Stimulated activated CD4-positive, alpha-beta T cell treated with anti-CD3 and anti-CD28 coated beads, Interleukin-4, amount 100 ng/mL, for 48 hours (primary cell): ENCODE results near the gene PROSER3.
A peak's percentile ranks its signal among the peaks of the same experiment; 100 is the strongest.
"Not testable (repeated sequence)": the region's sequence is repeated elsewhere in the genome, so short reads cannot be mapped to it uniquely, and the experiment has no call there.

Source experiments
- DNase-seq, 2 donors: peaks; one replicate each; pipeline ENCODE4 v3.0.0-alpha.2; 2020; ENCODE audit warnings: low read depth in 2 of 2

Gene PROSER3

DNA sequence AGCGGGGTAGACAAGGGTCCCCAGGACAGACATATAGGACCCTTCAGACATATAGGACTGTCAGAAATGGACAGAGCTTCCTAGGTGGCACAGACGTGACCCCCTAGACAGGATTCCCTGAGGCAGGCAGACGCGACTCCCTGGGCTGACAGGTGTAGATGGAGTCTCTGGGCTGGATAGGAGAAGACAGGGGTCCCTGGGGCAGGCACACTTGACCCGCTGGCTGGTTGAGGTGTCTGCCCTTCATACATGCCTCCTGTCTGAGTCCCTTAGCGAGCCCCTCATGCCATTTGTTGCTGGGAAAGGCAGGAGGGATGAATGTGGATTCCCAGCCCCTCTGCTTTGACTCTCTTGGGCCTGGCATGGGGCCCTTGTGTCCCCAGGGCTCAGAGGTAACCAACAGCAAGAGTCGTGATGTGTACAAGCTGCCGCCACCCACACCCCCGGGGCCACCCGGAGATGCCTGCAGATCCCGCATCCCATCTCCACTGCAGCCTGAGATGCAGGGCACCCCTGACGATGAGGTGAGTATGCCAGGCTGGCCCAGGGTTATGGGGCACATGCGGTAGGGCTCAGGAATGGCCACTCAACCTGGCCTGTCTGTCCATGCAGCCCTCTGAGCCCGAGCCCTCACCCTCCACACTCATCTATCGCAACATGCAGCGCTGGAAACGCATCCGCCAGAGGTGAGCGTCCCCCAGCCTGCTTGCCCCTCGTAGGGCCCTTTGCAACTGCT is 4.2 kb upstream of the PROSER3 start:
- DNase-seq: no peak

- DNase-seq: no peak
These were observed 3.4 kb upstream of the PROSER3 start for GRCh38 chr19:35754370-35755130.

GRCh38 chr19:35755131-35755549 is 2.8 kb upstream of the PROSER3 start:
- DNase-seq: no peak

DNA sequence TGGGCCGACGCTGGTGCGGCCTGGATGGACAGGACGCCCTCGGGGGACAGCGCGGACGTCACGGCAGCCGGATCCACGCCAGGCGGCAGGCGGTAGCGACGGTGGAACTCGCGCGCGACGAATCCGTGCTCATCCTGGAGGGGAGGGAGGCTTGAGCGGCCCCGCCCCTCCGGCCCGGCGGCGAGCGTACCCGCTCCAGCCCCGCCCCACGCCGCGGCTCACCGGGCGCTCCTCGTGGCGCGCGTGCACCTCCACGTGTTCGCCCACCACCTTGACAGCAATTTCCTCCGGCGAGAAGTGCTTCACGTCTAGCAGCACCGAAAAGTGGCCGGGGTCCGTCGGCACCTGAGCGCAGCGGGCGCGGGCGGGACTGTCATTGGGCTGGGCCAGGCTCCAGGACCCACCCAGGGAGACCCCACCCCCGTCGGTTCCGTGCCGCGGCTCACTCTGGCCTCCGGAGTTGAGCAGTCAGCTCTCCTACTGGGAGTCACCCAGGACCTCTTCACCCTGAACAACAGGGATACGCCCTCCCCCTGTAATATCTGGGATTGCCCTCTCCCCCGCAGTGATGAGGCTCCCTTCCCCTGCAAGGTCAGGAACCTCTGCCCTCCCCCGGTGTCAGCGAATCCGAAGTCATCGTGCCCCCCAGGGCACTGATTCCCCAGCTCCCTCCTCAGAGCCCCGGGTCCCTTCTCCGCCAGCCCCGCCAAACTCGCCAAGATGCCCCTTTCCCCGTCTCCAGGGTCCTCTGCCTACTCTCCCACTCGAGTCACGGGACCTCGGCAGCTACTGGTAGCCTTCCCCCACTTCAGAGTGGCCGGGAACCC is 2.2 kb upstream of the PROSER3 start:
- DNase-seq: peak; percentile 40 to 43

DNA sequence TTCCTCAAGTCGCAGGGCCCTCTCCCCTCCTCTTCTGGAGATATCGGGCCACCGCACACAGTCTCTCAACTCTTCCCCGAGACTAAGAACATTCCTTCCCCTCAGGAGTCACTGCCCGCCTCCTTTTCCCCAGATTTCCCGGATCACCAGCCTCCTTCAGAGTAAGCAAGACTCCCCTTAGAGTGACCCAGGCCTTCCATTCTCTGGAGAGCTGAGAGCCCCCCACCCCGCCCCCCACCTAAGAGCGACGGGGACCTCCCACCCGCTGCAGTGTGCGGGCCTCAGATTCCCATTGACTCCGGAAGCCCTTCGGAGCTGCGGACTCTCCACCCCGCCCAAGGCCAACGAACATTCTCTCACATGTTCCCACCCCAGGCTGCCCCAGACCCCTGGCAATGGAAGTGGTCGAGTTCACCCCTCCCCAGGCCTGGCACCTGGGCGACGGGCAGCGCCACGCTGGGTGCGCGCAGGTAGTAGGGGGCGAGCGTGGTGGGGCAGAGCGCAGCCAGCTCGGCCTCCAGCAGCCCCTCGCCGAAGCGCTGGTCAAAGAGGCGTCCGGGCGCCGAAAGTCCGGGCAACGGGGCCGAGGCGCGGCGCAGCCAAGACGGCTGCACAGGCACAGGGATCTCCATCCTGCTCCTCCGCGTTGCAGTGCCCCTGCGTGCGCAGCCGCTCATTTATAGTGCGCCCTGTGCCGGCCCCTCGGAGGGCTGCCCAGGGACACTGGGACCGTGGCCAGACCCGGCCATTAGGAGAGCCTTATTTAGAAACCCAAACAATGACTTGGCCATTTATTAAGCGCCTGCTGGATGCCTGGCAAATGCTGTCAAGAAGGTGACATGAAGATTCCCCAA is 1.4 kb upstream of the PROSER3 start, which contains the start of gene HSPB6:
Gene HSPB6, minus strand, starts transcription at position 653 of the 854 bp plus-strand sequence. Its CDS starts 21 bp downstream, at position 632.
- no peak for DNase-seq

DNA sequence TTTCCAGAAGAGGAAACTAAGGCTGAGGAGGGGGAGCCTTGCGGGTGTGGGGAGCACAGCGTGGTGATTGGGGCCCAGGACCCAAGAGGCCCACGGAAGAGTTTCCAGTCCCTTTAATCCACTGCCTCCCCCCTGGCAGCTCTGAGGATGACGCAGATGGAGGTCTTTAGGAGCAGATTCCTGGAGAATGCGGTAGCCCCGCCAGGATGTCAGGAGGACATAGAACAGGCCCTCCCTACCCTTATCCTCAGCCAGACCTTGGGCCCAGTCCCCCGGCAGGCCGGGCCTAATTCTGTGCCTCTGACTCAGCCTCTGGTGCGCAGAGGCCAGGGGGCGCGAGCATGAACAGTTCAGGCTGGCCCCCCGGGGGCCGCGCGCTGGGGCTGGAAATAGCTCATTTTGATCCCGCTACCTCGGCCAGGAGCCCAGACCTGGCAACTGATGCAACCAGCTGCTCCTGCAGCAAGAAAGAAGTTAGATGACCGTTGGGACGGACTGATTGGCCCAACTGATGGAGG is 686 bp upstream of the PROSER3 start:
- DNase-seq: peak in 1 of 2 donors; percentile 17

- no peak for DNase-seq
These were observed 1.7 kb downstream of the PROSER3 start for GRCh38 chr19:35759697-35760096.

DNA sequence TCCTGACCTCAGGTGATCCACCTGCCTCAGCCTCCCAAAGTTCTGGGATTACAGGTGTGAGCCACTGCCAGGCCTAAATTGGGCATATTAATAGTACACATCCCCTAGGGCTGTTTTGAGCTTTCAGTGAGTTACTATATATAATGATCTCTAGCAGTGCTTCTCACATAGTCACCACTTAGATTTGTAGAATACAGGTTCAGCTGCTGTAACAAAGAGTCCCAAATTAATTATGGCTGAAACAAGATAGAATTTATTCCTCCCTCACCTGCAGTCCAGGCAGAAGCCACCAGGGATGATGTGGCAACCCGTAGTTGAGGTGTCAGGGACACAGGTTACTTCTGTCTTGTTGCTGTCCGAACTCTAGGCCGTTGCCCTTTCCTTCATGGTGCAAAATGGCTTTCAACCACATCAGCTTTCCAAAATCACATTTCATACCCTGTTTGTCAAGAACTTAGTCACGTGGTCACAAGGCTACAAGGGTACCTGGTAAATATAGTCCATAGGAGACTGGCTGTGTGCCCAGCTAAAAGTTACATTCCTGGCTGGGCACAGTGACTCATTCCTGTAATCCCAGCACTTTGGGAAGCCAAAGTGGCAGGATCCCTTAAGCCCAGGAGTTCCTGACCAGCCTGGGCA is 2.9 kb downstream of the PROSER3 start:
- no peak for DNase-seq

- no peak for DNase-seq
These were observed 6.7 kb downstream of the PROSER3 start for GRCh38 chr19:35764432-35765315.

- no peak for DNase-seq
These were observed 8.7 kb downstream of the PROSER3 start for GRCh38 chr19:35766571-35767104.

DNA sequence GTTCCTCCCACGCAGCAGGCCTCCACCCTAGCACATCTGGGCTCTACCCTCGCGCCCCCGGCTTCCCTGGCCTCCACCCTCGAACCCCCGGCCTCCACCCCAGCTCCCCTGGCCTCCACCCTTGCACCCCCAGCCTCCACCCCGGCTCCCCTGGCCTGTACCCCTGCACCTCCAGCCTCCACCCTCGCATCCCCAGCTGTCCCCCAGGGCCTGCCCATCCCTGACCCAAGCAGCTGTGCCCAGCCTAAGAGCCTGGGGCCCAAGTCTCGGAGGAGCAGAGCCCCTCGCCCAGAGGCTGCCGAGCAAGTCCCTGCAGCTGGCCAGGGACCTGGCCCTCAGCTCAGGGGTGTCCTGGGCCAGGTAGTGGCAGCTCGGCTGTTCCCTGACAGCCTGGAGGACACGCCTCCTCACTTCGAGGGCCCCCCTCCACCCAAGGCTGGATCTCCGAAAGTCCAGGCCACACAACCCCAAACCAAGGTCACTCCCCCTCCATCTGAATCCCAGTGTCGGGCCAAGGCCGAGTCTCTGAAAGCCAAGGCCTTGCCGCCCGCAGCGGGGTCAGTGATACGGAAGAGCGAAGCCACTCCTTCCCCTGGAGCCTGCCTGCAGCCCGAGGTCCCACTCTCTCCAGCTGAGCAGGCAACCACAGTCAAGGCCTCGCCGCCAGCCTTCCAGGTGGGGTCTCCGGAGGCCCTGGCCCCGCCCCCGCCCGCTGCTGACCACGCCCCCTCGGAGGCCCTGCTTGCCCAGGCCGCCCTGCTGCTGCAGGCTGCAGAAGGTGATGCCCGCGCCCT is 9.5 kb downstream of the PROSER3 start:
- DNase-seq: no peak

GRCh38 chr19:35768082-35768421 is 10.1 kb downstream of the PROSER3 start:
- no peak for DNase-seq

DNA sequence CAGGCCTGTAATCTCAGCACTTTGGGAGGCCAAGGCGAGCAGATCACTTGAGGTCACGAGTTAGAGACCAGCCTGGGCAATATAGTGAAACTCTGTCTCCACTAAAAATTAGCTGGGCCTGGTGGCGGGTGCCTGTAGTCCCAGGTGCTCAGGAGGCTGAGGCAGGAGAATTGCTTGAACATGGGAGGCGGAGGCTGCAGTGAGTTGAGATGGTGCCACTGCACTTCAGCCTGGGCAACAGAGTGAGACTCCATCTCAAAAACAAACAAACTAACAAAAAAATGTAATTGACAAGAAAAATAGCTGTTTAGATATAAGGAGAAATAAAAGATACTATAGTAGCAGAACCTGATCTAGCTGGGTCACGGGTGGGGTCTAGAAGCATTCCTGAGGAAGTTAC is 14.4 kb downstream of the PROSER3 start:
- not testable (repeated sequence) for DNase-seq

DNA sequence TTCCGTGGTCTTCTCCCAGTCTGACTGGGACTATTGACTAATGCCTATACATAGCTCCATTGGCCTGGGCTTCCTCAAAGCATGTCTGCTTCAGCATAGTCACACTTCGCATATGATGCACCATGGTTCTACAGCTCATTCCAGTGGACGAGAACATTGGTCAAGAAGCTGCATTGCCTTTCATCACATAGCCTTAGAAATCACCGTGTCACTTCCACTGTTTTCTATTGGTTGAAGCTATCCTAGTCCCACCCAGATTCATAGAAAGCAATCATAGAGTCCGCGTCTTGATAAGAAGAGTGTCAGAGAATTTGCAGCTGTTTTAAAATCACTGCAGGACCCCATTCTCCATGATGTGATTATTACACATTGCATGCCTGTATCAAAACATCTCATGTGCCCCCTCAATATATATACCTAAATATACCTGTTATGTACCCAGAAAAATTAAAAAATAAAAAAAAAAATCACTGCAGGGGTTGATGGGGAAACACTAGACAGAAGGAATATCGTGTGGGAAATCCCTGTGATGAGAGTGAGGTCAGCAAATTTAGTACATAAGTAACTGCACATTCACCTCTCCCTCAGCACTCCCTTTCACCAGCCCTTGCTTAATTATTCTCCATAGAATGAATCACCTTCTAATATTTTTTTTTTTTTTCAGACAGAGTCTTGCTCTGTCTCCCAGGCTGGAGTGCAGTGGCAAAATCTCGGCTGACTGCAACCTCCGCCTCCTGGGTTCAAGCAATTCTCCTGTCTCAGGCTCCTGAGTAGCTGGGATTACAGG is 15.2 kb downstream of the PROSER3 start:
- no peak for DNase-seq

GRCh38 chr19:35774274-35775045 is 16.5 kb downstream of the PROSER3 start:
- no peak for DNase-seq

DNA sequence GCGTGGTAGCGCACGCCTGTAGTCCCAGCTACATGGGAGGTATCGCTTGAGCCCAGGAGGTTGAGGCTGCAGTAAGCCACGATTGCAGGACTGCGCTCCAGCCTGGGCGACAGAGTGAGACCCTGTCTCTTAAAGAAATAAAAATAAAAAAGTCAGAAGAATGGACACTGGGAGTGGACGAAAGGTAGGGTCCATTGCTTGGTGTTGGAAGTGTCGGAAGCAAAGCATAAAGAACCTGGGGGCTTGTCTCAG is 17.0 kb downstream of the PROSER3 start:
- no peak for DNase-seq
